ENCODE data around the gene SIL1. TPM values are rescaled to one million over a fixed set of nuclear protein-coding genes. Genes with fewer than 3 reads are reported as not detected.
"Not testable (repeated sequence)": the region's sequence is repeated elsewhere in the genome, so short reads cannot be mapped to it uniquely, and the experiment has no call there.

Gene SIL1
- total RNA-seq, 1 donor from 2014 or later: 55.4 TPM

DNA sequence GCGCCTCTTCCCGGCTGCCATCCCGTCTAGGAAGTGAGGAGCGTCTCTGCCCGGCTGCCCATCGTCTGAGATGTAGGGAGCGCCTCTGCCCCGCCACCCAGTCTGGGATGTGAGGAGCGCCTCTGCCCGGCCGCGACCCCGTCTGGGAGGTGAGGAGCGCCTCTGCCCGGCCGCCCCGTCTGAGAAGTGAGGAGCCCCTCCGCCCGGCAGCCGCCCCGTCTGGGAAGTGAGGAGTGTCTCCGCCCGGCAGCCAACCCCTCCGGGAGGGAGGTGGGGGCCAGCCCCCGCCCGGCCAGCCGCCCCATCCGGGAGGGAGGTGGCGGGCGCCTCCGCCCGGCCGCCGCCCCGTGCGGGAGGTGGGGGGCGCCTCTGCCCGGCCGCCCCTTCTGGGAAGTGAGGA lies 85.8 kb downstream of the SIL1 start:
- DNase-seq (ENCODE audit: low read depth, low spot score): not testable (repeated sequence)

DNA sequence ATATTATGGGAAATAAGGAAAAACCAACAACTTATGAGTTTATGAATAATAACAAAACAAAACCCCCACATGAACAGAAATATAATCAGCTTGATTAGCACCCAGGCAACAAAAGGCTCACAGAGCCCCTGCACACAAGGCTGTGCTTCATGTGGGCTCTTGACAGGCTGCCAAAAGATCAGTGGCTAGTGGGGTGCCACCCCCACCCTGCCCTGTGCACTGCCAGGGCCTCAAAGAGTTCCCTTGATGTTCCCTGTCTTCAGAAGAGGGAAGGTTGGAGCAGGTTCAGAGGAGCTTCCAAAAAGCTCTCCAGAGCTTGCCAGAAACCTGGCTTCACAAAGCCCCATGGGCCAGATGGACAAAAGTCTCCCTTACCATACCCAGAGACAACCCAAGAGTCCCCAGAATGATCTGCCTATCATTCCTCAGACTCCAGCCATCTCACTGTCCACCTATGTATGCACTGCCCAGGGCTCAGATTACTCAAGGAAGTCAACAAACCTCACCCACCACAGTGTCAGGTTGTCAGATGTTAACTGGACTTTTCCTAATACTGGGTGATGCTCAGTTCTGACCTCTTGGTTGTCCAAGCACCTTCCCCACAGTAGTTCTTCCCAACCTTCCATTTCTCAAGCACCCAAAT lies 87.5 kb downstream of the SIL1 start:
- DNase-seq (ENCODE audit: low read depth, low spot score): no peak

DNA sequence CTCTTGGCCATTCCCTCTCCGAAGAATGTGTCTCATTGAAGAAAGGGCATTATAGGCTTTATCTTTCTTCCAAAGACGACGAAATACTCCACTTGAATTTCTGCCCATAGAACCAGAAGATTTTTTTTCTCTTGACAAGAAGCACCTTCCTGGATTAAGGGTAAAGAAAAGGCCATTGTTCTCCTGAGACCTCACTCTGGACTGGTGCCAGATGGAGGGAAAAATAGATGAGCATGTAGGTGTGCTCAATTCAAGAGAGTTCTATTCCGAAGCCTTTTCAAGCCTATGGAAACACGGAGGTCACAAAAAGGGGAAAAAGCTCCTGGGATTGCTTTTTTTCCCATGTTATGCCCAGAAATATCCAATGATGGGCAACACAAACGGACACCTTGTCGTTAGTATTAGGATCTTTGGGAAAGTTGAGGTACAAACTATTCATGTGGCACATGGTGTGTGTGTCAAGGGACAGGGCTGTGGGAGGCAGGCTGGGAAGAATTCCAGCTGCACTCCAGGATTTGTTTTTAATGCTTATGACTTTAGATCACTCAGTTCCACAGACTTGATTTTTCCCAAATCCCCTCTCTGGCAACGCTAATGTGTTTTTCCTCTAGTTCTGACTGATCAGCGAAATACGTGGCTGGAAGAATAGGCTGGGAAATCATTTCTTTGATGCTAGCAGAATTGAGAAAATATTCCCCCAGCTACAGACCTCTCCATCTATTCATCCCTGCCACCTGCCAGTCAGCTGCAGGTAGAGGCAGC lies 89.9 kb downstream of the SIL1 start:
- no peak for DNase-seq (ENCODE audit: low read depth, low spot score)

DNA sequence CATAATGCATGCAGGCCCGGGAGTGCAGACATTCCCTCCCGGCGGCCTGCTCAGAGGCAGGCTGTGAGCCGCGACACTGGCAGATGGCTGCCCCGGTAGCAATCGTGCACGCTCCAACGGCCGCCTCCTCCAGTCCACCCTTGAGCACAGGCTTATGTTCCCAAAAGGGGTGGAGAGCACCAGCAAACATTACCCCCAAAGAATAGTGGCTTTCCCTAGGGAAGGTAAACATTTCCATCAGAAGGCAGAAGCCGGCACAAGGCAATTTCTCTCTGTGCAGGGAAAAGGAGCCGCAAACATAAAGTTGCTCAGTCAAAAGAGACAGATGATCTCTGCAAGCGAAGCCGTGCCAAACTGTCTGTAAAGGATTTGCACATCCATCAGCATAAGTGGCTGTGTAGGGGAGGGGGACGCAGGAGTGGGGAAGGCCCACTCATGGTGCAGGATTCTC lies 92.5 kb downstream of the SIL1 start:
- no peak for DNase-seq (ENCODE audit: low read depth, low spot score)

DNA sequence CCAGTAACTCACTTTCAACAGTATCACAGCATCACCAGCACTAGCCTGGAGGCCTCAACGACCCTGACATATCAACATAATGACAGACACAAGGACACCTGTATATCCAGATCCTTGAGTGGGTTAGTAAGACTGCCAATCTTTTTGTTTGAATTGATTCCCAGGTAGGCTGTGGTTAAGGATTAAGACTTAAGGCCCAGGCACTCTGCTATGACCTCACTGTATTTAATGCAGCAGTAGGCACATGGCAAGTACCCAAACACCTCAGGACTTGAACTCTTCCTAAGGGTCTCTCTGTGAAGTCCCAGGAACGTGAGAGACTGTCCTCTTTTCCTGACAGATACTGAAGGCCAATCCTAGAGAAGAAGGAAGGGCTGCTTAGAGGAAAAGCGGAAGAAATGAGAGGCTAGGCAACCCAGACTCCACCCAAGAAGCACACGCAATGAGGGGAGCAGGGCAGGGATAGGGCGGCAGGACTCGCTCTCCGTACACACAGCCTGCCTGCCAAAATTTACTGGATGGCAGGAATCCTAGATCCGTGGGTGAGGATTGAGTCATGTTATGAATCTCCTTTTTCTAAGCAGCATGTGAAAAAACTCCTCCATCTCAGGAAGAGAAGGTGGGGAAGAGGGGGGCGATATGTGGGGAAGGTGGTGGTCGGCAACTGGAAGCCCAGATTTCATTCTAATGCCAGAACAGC lies 93.4 kb downstream of the SIL1 start:
- no peak for DNase-seq (ENCODE audit: low read depth, low spot score)

DNA sequence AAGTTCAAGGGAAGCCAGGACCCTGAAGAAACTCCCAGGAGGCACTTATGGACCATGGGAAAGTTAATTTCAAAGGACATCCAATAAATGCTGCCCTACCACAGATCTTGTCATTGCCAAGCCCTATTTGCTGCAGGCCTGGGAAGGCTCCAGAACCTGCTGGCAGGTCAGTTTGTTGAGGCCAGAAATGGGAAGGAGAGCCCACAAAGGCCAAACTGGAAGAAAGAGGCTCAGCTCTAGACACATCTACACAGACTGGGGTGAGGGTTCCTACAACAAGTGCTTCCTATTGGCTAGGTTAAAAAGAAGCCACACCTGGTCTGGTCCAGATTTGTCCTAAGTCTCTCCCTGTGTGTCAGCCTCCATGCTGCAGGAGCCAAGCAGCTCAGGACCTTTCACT lies 94.4 kb downstream of the SIL1 start:
- DNase-seq (ENCODE audit: low read depth, low spot score): no peak

DNA sequence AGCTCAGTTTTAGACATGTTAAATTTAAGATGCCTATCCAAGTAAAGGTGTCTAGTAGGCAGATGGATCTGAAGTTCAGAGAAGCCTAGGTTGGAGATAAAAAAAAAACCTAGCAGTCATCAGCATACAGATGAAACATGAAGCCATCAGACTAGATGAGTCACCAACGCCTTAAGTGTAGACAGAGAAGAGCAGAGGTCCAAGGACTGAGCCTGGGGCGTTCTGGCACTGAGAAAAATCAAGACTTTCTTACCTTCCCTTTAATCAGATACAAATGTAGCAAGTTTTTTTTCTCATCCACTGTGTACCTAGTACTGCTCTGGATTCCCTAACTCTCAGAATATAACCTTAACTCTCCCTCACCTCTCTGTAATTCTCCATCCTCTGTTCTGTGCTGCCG lies 97.3 kb downstream of the SIL1 start:
- no peak for DNase-seq (ENCODE audit: low read depth, low spot score)

DNA sequence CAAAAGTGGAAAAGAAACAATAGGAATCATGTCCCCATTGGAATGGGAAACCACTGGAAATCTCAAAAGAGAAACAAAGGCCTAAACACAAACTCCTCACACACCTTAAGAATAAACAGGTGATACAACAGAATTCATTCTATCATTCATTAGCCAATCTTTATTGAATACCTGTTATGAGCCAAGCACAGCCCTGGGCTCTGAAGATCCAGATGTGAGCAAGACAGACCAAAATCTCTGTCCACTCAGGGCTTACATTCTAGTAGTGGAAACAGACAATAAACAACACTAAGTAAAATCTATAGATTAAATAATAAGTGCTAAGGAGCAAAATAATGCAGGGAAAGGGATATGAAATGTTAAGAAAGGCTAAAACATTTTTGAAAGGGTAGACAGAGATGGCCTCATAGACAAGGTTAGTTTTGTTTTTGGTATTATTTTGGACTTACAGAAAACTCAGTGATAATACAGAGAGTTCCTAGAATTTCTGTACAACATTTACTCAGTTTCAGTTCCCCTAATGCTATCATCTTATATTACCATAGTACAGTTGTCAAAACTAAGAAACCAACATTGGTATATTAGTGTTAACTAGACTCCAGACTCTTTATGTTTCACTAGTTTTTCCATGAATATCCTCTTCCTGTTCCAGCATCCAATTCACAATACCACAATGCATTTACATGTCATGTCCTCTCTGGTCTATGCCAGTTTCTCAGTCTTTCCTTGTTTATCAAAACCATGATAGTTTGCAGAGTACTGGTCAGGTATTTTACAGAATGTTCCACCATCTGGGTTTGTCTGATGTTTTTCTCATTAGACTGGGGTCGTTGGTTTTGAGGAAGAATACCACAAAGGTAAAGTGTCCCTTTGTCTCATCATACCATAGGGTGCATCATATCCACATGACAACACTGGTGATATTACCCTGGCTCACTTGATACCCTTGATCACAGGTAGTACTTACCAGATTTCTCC lies 103.7 kb downstream of the SIL1 start:
- no peak for DNase-seq (ENCODE audit: low read depth, low spot score)

DNA sequence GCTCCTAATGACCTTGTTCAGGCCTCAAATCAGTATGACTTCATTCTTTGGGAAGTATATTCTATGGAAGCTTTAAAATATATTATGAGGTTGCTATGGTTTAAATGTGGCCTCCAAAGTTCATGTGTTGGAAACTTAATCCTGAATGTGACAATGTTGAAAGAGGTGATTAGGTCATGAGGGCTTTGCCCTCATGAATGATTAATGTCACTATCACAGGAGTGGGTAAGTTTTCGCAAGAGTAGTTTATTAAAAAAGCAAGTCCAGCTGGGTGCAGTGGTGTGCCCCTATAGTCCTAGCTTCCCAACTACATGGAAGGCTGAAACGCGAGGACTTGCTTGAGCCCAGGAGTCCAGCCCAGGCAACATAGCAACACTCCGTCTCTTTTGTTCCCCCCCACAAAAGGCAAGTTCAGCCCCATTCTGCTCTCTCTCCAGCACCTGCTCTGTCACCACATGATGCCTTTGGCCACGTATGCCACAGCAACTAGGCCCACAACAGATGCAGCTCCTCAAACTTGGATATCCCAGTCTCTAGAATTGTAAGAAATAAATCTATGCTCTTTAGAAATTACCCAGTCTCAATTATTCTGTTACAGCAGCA lies 105.3 kb downstream of the SIL1 start:
- DNase-seq (ENCODE audit: low read depth, low spot score): no peak

DNA sequence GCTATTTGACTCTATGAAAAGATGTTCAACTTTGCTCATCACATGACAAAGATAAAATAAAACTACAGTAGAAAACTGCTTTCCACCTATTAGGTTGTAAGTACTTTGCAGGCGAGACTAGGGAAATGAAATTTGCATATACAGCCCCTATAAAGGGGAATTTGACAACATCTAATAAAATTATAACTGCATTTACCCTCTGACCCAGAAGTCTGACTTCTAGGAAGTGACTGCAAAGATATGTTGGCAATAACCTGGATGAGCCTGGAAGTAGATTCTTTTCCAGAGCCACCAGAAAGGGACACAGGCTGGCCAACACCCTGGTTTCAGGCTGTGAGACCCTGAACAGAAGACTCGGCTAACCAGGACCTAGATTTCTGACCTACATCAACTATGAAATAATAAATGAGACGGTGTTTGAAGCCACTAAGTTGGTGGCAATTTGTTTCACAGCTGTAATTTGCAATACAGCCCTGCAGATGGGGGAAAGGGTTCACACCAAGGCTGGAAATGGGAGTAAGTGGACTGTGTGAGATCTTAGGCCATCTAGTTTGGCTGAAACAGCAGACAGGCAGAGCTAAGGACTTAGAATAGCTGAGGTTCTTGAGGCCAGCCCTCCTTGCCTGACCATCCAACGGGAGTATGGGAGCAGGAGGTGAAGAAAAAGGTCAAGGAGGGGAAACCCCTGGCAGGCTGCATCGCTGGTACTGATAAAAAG lies 106.6 kb downstream of the SIL1 start:
- DNase-seq (ENCODE audit: low read depth, low spot score): no peak

DNA sequence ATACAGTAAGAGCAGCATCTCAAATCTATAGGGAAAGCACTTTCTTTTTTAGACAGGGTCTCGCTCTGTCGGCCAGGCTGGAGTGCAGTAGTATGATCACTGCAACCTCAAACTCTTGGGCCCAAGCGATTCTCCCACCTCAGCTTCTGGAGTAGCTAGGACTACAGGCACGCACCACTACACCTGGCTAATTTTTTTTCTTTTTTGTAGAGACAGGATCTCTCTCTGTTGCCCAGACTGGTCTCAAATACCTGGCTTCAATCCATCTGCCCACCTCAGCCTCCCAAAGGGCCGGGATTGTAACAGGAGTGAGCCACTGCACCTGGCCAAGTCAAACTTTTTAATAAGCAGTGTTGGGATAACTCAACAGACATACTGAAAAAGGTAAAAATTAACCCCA lies 107.6 kb downstream of the SIL1 start:
- no peak for DNase-seq (ENCODE audit: low read depth, low spot score)

DNA sequence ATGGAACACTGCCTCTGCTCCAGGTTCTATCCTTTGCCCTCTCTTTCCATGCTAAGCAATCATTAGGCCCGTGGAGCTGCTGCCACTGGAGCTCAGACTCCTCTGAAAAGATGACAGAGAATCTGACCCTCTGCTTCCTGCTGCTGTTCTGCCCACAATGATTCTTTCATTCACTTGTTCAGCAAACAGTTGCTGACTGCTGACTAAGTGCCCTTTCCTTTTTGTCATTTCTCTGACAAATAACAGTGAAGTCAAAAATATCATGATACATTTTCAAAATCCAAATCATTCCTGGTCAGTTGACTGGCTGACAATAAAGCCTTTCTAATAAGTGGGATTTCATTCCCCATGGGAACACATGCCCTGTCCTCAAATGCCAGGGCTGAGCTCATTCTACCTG lies 110.1 kb downstream of the SIL1 start:
- no peak for DNase-seq (ENCODE audit: low read depth, low spot score)

DNA sequence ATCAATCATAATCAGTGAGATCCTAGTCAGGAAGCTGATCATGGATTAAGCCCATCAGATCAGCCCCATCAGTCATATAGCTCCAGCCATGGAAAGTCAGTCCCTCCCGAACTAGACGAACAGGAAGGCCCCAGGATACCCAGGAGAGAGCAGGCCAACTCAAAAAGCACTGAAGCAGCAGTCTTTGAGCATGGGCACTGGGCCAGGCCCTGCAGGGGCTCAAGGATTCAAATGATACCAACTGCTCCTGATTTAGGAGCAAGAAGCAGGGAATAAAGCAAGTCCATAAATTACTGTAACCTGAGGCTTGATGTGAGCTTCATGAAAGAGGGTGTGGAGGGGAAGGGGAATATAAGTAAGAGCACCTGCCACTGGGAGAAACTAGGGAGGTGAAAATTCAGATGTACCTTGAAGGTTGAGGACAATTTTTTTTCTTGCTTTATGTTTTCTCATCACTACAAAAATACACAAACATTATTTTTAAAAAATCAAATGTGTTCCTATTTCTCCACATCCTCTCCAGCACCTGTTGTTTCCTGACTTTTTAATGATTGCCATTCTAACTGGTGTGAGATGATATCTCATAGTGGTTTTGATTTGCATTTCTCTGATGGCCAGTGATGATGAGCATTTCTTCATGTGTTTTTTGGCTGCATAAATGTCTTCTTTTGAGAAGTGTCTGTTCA lies 115.2 kb downstream of the SIL1 start:
- DNase-seq (ENCODE audit: low read depth, low spot score): no peak

DNA sequence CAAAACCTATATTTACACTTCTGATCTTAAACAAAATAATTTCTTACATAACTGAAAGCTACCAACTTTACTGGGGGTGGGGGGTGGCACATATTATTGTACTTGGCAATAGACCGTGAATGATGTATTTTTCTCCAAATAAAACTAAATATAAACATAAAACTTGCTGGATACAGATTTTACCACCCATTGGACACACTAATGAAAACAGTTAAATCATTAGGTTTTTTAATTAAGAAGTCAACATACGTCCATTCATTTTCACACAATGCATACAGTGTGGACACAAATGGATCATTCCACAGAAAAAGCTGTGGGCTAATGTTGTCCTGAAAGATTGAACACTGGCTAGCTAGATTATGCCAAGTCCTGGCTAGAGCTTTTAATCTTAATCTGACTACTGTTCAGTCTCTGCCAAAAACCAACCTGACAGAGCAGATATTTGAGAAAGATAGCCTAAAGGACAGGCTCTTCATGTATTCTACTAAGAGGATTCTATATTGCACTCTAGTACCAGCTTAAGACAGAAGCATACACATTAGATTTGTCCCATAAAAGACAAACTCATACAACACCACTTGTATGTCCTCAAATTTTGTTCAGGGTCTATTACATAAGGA lies 118.1 kb downstream of the SIL1 start:
- no peak for DNase-seq (ENCODE audit: low read depth, low spot score)

DNA sequence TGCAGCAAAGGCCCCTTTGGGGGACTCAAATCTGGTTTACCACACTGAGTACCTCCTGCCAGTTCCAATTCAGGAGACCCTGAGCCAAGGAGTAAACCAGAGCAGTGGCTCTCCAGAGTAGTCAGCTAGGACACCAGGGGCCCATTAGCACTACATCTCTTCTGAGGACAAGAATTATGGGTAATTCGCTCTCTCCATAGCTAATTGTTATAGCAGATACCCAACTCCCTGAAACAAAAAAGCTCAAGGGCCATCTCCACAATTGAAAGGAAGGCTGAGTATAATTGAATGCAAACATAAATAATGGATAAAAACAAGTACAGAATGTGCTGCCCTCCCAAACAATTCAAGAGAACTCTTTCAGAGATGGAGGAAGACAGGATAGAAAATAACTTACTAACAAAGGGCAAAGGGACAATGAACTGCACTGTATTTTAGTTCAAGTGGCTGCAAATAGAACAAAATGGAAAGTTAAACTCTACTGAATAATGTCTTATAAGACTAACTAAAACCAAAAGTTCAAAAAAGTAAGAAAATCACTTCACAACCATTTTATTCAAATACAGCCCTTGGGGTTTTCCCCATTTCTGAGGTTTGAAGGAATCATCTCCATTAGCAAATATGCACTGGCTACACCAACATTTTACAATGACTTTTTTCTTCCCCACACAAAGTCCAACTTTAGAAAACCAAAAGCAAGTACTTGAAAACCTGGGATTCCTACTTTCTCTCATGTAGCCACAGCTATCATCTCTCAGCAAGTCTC lies 118.8 kb downstream of the SIL1 start:
- no peak for DNase-seq (ENCODE audit: low read depth, low spot score)

DNA sequence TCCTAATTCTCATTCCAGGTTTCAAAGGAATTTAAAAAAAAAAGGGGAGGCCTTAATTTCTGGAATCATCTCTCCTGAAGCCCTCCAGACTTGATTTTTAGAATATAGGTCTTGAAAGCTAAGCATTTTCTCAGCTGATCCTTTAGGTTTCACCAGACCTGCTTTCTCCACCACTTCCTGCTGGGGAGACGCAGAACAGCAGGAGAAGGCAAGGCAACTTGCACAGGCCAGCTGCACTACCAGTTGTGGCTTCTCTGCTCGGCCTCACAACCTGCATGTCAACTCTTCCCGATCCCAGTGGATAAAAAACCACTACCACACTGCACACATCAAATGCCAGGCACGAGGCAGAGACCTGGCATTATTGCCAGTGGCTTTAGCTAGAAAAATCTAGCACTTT lies 119.8 kb downstream of the SIL1 start:
- DNase-seq (ENCODE audit: low read depth, low spot score): no peak

DNA sequence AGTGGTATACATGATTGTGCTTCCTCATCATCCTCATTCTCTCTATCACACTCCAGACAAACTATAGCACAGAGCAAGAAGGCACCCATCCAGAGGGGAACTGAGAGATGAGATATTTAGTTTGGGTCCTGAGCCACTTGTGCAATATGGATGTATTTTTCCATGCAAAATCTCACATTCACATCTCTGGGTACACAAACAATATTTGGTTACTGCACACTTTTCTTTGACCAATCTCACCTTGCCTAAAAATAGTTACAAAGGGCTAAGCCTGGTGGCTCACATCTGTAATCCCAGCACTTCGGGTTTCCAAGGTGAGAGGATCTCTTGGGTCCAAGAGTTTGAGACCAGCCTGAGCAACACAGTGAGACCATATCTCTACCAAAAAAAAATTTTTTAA lies 120.3 kb downstream of the SIL1 start:
- no peak for DNase-seq (ENCODE audit: low read depth, low spot score)

DNA sequence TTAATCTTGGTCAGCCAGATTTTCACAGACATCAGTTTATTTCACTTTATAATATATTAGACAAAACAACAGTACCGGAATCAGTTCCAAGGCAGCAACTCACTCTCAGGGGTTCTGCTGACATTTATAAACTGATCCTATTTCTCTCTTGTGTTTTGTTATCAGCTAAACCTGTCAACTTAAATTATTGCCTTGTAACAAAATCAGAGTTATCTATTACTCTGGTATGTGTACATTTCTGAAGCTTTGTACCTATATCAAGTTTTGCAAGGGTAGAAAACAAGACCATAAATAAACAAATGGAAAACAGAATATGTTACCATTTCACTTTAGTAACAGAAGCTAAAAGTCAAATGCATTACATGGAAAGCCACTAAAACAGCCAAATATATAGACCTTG lies 122.1 kb downstream of the SIL1 start:
- DNase-seq (ENCODE audit: low read depth, low spot score): no peak

All from pulmonary artery endothelial cell (primary cell).